NB4 (cell line): ENCODE results near the gene LPP.
A peak's percentile ranks its signal among the peaks of the same experiment; 100 is the strongest.

Experiments
- CTCF ChIP-seq: IDR thresholded peaks from one replicate; pipeline ENCODE4 v1.5.1; 2012; ENCODE audit warnings: low read depth, low read length
- TF ChIP-seq, protein P1 (sequence below): IDR thresholded peaks from 2 replicates; pipeline ENCODE4 v1.6.1; 2011; ENCODE audit warnings: low read depth, low read length

GRCh38 chr3:188664795-188665194, 510.8 kb downstream of the LPP start:
- peak; percentile 39 for TF ChIP-seq CTCF
- TF ChIP-seq, protein P1, sequence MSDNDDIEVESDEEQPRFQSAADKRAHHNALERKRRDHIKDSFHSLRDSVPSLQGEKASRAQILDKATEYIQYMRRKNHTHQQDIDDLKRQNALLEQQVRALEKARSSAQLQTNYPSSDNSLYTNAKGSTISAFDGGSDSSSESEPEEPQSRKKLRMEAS, result no peak
